Measurements from ENCODE around the gene AGAP5. TPM values are rescaled to one million over a fixed set of nuclear protein-coding genes. Genes with fewer than 3 reads are reported as not detected.
A peak's percentile ranks its signal among the peaks of the same experiment; 100 is the strongest.

AGAP5 gene
- total and polyA plus RNA-seq, 9 of the 15 experiments (the other 6 are each of a cell fraction or from before 2014, with no cell fraction given) = 0.32 to 7.5 (median 5.3) TPM

- no peak for TF ChIP-seq PTBP1 (IDR thresholded peaks at IDR 0.05; ENCODE audit: low read depth, low read length)
- no peak for TF ChIP-seq ZNF507 (tag; conservative IDR thresholded peaks at IDR 0.05)
- no peak for TF ChIP-seq NFYB (IDR thresholded peaks at IDR 0.05; ENCODE audit: extremely low read depth, insufficient read length)
- TF ChIP-seq FUS (optimal IDR thresholded peaks at IDR 0.05; ENCODE audit: low read depth, low read length) = no peak
- TF ChIP-seq CBX5 (IDR thresholded peaks at IDR 0.05; ENCODE audit: borderline replicate concordance, low read depth) = no peak
- TF ChIP-seq ZNF75A (CRISPR knock-in tag; IDR thresholded peaks at IDR 0.05) = no peak
- no peak for TF ChIP-seq ZNF274 (IDR thresholded peaks at IDR 0.05; ENCODE audit: borderline replicate concordance, low read depth, low read length)
- TF ChIP-seq ARID3A (IDR thresholded peaks at IDR 0.05; ENCODE audit: borderline replicate concordance, low read depth, low read length) = no peak
- no peak for TF ChIP-seq CHCHD3 (CRISPR knock-in tag; IDR thresholded peaks at IDR 0.05)
- peak; percentile 72; the same call in 1 of the 2 replicates for TF ChIP-seq MAFF (IDR thresholded peaks at IDR 0.05; ENCODE audit: low read length)
- no peak for TF ChIP-seq IRF1 (CRISPR knock-in tag; IDR thresholded peaks at IDR 0.05; ENCODE audit: borderline replicate concordance)
- no peak; the same call in 1 of the 2 replicates for TF ChIP-seq USF1 (CRISPR knock-in tag; IDR thresholded peaks at IDR 0.05)
- no peak for TF ChIP-seq NFXL1 (CRISPR knock-in tag; IDR thresholded peaks at IDR 0.05)
- 0 out of 2 replicates have a peak, but pooled peaks have one; percentile 31 for TF ChIP-seq PHB (CRISPR knock-in tag; IDR thresholded peaks at IDR 0.05)
- peak; percentile 10; the same call in 1 of the 2 replicates for TF ChIP-seq ZNF41 (CRISPR knock-in tag; conservative IDR thresholded peaks at IDR 0.05)
- TF ChIP-seq EZH2 (IDR thresholded peaks at IDR 0.05; ENCODE audit: borderline replicate concordance, low read depth, low read length) = no peak
- 0 out of 2 replicates have a peak, but pooled peaks have one; percentile 32 for TF ChIP-seq ERF (CRISPR knock-in tag; IDR thresholded peaks at IDR 0.05)
- no peak; the same call in 1 of the 2 replicates for TF ChIP-seq CGGBP1 (CRISPR knock-in tag; IDR thresholded peaks at IDR 0.05)
- no peak for TF ChIP-seq LARP7 (IDR thresholded peaks at IDR 0.05)
- TF ChIP-seq TARDBP (IDR thresholded peaks at IDR 0.05) = peak; percentile 94; the same call in 1 of the 2 replicates
- TF ChIP-seq ZNF518B (CRISPR knock-in tag; IDR thresholded peaks at IDR 0.05) = no peak
Measured at GRCh38 chr10:73625884-73626752, 71.8 kb downstream of the AGAP5 start (continued).
